Inferior parietal cortex (tissue), 1 donor: ENCODE measurements around the gene IER3.

Experiments used
- DNase-seq: peaks from one replicate; pipeline ENCODE4 v3.0.0-alpha.2; 2016; ENCODE audit errors: extremely low spot score

Gene IER3

DNA sequence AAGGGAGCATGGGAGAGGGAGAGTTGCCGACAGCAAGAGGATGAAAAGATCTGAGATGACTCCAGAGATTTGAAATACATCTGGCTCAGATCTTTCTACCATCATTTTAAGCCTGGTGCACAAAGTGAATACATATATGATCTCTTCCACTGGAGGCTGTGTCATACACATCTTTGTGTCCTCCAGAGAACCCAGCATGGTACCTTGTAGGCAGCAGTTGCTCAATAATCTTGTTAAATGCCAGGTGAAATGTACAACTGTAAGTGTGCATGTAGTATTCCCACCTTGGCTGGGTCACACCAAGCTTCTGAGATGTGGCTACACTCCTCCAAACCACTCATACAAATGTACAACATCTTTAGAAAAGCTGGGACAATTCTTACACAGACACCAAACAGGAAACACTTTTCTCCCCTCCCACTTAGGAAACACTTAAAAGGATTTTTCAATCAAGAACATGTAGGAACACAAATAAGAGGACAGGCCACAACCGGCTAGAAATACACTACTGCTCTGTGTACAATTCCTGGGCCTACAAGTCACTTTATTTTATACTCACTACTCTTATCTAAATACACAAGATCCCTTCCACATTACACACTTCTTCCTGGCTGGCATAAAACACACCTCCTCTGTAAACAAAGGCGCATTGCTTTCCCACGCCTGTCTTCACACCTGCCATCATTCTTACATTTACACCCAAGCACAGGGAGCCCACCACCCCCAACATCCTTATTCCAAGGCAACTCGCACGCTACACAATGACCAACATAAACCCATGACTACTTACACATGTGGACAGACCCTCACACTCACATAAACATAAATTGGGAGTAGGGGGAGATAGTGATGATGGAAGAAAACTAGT, 3.8 kb upstream of the IER3 start:
- DNase-seq = no peak

DNA sequence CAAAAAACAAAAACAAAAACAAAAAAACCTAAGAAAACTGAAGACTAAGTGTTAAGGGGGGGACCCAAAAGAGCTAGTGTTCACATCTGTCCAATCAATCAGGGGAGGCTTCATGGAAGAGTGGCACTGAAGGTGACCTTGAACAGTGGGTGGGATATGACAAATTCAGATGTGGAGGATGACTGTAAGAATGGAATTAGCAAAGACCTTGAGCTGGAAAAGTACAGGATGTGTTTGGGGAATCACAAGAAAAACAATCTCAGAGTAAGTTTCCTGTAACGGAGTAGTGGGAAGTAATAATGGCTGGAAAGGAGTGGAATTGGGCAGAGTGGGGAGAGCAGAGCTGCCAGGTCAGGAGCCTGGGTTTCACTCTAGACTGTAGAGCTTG, 2.9 kb upstream of the IER3 start:
- DNase-seq = no peak

DNA sequence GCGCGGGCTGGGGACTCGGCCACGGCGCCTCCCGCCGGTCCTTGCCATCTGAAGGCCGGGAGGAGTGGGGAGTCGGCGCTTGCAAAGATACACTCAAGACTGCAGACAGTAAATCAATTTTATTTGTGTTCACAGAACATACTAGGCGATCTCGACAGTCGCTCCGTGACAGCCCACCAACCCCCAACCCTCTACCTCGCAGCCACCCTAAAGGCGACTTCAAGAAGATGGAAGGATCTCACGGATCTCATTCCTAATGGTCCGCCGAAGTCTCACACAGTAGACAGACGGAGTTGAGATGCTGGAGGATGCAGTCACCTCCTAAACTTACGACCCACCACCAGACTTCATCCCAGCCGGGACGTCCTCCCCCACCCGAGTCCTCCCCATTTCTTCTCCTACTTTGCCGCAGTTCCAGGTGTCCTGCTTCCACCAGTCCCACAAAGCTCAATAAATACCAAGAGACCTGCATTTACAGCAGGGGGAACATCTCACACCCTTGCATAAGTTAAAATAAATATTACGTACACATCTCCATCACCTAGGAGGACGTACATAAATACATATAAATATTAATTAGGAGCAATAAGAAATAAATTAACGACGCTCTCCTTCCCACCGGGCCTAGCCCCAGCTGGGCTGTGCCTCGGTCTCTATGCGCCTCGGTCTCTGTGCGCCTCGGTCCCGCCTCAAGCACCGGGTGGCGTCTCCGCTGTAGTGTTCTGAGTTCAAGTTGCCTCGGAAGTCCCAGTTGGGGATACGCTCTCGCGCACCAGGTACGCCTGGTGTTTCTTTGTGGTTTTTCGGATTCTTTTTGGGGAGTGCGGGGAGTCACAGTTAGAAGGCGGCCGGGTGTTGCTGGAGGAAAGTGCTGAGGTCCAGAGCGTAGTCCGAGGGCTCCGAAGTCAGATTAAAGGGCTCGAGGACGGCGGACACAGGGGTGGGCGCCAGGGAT, 971 bp downstream of the IER3 start:
- no peak for DNase-seq

DNA sequence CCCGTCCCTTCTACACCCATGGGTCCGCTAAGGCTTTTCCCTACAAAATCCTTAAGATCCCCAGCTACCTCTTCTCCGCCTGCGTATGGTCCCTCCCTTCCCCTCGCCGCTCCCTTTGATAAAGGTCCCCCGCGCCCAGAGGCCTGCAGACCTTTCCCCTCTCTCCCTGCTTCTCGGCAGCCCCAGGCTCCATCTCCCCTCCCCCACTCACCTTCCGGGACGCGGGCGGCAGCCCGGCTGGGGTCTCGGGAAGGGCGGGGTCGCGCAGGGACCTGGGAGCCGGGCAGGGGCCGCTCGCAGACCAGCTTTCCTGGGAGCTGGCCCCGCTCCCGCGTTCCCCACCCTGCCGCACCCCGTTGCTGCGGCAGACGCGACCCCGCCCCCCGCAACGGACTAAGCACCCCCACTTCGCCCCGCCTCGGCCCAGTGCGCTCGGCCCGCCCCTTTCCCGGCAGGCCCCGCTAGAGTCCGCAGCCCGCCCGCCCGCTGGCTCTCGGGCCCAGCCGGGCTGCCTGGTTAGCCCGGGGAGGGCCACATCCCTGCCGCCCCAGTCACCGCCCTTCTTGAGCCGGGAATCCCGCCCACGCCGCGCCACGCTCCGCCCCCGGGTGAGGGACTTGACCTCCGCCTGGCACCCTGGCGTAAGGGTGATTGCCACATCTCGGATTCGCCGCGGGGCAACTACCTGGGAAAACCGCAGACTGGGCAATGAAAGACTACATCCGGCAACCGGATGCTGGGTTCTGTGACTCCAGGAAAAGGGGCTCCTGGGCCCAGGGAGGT, 1.8 kb downstream of the IER3 start, which contains the start of gene FLOT1:
Gene FLOT1 (minus strand): TSS at position 372 of the 783 bp plus-strand sequence. CDS start 498 bp downstream, outside the sequence.
- DNase-seq = peak; percentile 82

DNA sequence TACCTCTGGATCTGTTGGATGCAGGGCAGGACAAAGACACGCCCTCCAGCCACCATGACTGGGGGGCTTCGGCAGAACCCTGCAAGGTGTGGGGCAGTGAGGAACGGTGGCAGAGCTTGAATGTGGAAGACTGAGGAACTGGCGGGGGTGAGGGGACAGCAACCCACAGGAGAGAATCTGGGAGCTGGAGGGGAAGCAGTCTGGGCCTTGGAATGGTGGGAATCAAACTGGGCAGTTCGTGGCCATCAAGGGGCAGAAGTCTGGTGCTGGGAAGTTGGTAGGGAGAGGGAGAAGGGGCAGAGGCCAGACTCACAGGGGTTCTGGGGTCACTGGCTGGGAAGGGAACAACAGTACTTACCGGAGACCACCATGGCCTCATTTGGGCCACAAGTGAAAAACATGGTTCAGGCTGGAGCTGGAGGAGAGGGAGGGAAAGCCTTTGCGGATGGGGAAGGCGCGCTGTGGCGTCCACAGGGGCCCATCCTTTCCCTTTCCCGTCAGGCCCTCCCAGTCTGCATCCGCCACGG, 2.5 kb downstream of the IER3 start:
- no peak for DNase-seq

DNA sequence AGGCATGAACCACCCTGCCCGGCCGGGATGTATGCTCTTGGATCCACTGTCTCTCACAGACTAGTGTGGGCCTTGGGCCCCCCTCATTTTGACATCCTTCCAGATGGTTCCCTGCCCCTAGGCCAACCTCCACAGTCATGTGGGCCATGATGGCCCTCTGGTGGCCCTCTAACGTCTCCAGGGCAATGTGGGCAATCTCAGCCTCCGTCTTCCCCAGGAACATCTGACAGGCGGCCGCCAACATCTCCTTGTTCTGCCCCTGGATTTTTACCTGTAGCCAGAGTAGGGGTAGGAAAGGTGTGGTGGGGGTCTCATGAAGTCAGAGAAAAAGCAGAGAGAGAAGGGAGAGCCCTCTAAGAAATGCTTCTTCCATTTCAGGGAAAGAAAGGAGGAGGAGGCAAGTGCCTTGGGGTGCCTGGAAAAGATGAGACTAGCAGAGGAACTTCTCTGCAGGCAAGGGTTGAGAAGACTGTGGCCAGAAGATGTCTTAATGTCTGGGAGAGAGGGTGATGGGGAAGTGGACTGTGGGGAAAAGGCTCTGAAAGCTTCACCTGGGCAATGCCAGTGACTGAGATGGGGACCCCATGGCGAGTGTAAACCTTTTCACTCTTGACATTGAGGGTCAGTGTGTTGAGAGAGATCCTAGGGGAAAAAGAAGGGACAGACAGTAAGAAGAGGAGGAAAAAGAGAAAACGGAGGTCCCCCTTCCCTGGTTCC, 3.1 kb downstream of the IER3 start:
- no peak for DNase-seq

DNA sequence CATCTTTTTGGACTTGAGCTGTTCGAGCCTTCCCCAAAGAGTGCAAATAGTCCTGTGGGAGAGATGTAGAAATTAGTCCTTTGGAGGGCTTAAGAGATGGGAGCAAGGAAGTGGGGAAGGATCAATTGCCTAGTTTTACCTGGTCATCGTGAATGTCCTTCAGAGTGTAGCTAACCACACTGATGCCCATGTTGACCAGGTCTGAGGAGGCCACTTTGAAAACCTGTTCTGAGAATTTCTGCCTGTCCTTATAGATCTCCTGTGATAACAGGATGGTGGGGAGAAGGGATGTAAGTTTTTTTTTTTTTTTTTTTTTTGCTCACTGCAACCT, 3.8 kb downstream of the IER3 start:
- no peak for DNase-seq

DNA sequence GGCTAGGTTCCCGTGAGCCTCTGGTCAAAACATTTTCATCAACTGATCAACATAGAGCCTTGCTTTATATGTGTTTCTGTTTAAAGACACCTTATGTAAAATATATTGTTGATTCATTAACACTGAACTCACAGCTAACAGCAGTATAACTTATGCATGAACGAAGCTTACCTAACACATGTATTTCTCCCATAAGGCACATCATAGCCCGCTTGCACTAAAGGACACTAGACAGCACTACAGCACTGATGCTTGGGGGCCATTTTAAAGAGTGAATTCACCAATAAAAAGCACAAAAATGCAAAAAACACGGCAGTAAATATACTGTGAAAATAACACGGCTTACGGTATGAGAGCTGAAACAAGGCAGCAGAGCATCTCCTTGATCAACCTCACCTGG, 5.8 kb downstream of the IER3 start:
- no peak for DNase-seq

DNA sequence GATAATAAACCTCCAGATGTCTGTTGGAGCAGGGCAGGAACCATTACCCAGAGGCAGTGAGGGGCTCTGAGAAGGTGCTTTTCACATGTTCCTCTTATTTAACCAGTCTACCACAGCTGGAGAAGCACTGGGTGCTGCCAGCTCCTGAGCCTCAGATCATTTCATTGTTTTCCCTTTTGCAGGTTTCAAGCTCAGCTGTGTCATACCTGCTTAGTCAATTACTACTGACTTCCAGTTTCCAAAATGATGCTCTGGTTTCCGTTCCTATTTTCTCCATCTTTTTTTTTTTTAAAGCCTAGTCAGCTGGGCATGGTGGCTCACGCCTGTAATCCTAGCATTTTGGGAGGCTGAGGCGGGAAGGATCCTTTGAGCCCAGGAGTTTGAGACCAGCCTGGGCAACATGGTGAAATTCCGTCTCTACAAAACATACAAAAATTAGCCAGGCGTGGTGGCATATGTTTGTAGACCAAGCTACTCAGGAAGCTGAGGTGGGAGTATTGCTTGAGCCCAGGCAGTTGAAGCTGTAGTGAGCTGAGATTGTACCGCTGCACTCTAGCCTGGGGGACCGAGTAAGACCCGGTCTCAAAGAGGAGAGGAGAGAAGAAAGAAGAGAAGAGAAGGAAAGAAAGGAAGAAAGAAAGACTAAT, 8.6 kb downstream of the IER3 start:
- no peak for DNase-seq

DNA sequence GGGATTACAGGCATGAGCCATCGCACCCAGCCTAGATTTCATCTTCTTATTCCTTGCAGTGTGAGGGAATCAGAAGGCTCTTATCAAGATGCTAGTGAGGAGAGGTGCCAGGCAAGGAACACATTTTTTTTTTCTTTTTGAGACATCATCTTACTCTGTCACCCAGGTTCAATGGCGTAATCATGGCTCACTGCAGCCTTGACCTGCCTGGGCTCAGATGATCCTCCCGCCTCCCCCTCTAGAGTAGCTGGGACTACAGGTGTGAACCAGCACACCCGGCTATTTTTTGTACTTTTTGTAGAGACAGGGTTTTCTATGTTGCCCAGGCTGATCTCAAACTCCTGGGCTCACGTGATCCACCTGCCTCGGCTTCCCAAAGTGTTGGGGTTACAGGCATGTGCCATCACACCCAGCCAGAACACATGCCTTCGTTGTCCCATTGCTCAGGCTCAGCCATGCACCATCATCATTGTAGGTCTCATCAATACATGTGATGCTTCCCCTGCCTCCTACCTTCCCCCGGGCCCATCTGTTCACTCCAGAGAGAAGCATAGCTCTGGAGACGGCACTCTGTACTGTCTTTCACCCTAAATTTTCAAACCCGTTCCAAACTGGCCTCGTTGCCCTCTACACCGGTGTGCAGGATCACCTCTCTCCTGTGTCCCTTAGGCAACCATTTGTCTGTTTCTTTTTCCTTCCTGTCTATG, 12.0 kb downstream of the IER3 start:
- no peak for DNase-seq

DNA sequence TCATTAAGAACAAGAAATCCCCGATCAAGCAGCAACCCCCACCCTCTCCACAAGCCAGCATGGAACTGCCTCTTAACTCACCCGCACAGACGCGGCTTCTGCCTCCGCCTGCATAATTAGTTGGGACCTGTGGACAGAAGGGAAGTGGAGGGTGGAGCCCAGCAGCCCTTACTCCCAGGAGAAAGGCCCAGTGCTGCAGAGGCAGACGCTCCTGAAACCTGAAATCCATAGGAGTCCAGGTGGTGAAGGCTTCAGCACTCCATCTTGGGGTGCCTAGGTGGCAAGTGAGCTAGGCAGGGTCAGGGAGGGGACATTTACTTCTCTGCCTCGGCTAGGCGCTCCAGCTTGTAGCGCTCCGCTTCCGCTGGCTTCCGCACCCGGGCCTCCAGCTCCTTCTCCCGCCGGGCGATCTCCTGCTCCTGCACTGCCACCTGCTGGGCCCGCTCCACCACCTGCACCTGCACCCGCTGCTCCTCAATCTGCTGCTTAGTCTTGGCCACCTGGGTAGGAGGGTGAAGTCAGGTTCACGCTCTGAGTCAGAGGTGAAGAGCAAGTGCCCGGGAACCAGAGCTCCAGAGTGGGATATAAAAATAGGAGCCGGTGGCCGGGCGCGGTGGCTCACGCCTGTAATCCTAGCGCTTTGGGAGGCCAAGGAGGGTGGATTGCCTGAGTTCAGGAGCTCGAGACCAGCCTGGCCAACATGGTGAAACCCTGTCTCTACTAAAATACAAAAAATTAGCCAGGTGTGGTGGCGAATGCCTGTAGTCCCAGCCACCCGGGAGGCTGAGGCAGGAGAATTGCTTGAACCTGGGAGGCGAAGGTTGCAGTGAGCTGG, 13.5 kb downstream of the IER3 start:
- DNase-seq = no peak

DNA sequence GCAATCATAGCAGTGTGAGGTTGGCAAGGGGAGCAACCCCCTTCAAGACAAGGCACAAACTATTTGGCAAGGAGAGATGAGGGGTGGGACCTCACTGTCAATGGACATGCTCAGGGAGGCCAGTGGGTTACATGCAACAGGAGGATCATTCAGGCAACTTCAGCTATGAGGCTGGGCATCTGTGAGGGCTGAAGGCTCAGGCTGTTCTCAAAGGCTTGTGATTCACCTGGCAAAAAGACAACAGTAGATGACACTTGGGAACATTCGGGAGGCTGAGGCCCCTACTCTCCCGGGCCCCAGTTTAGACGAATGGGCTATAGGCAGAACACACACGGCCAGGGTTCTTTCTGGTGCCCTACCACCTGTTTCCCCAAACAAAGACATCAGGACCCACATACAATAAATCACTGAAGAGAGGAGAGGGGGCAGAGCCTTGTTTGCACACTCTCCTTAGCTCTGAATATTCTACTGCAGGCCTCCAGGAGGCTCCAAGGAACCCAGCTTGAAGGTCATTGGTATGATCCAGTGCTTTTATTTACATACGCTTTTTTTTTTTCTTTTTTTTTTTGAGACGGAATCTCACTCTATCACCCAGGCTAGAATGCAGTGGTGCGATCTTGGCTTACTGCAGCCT, 16.3 kb downstream of the IER3 start:
- DNase-seq = no peak

DNA sequence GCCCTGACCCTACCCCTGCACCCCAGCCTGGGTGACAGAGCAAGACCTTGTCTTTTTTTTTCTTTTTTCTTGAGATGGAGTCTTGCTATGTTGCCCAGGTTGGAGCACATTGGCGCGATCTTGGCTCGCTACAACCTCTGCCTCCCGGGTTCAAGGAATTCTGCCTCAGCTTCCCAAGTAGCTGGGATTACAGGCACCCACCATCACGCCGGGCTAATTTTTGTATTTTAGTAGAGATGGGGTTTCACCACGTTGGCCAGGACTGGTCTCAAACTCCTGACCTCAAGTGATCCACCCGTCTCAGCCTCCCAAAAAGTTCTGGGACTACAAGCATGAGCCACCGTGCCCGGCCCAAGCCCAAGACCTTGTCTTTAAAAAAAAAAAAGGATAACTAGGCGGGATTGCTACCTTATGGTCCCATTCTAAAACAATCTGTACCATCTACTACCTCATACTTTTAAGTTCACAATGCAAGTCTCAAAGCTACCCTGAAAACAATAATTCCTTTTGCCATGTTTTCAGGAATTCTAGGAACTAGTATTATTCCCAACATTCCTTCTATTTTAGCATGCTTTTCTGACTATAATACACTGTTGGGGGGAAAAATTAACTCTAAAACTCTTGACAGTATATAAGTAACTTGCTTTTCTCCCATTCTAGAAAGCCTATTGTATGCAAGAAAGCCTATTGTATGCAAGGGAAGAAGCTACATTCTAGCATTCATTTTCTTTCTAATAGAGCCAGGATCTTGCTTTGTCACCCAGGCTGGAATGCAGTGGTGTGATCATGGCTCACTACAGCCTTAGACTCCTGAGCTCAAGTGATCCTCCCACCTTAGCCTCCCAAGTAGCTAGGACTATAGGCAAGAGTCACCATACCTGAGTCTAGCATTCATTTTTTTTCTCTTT, 17.6 kb downstream of the IER3 start:
- DNase-seq = no peak

DNA sequence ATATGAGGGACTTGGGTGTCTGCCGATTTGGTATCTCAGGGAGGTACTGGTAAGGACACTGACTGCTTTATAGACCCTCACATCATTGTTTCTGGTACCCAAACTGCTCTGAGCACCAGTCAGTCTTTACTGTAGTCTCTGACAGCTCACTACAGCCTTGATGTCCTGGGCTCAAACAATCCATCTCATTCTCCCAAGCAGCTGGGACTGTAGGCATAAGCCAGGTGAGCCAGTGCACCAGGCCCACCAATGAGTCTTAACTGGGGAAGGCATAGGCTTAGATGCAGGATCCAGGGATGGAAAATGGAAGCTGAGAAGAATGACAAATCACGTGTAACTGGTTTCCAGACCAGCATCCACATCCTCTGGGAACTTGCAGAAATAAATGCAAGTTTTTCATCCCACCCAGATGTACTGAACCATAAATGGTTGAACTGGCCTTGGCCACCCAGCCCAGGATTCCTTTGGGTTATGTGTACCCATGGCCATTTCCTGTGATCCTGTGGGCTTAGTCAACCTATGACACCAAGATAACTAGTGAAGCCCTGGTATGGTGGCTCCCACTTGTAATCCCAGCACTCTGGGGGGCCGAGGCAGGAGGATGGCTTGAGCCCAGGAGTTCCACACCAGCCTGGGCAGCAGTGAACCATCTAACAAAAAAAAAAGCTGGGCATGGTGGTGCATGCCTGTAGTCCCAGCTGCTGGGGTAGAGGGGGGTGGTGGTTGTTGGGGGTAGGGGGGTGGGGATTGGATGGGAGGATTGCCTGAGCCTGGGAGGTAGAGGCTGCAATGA, 18.4 kb downstream of the IER3 start:
- no peak for DNase-seq

DNA sequence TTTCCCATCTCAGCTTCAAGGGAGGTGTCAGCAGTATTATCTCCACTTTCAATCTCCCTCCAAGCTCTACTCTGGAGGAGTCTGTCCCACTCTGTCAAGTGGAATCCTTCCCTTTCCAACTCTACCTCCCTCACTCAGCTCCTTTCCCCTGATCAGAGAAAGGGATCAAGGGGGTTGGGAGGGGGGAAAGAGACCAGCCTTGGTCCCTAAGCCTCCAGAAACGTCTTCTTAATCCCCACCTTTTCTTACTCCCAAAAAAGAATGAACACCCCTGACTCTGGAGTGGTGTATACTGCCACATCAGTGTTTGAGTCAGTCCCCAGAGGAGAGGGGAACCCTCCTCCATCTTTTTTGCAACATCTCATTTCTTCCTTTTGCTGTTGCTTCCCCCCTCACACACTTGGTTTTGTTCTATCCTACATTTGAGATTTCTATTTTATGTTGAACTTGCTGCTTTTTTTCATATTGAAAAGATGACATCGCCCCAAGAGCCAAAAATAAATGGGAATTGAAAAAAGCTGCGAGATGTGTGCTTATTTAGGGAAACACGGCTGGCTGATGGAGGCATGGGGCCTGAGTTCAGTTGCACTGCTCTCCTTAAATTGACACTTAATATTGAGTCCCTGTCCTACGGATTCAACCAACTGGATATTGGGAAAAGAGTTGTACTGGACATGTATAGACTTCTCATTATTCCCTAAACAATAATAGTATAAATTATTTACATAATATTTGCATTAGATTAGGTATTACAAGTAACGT, 19.3 kb downstream of the IER3 start:
- no peak for DNase-seq
